ENCODE measurements around the gene GRM1.

GRM1 gene

GRCh38 chr6:146347690-146348089, 318.8 kb downstream of the GRM1 start:
- Histone ChIP-seq H3K27me3 (ENCODE audit: insufficient read depth, poor library complexity, severe bottlenecking) (no peaks in the 10 kb centered on the region), H3K4me1 (ENCODE audit: insufficient read depth, poor library complexity, severe bottlenecking) (no peaks in the 10 kb centered on the region), H3K9me3 (ENCODE audit: severe bottlenecking) (no peaks in the 10 kb centered on the region), H3K36me3 (ENCODE audit: low read depth) (no peaks in the 10 kb centered on the region), H3K27ac (ENCODE audit: poor library complexity, severe bottlenecking) (no peak overlapping the region), H3K4me3 (ENCODE audit: severe bottlenecking) (no peak overlapping the region)
- TF ChIP-seq CTCF (IDR thresholded peaks at IDR 0.05; ENCODE audit: poor library complexity, severe bottlenecking): no peak
- DNase-seq (ENCODE audit: low spot score): no peak
- ATAC-seq (ENCODE audit: low read depth): no peak

- Histone ChIP-seq H3K9me3 (ENCODE audit: severe bottlenecking) (no peaks in the 10 kb centered on the region), H3K27ac (ENCODE audit: poor library complexity, severe bottlenecking) (no peak overlapping the region), H3K4me3 (ENCODE audit: severe bottlenecking) (no peak overlapping the region), H3K36me3 (ENCODE audit: low read depth) (no peaks in the 10 kb centered on the region), H3K27me3 (ENCODE audit: insufficient read depth, poor library complexity, severe bottlenecking) (no peaks in the 10 kb centered on the region), H3K4me1 (ENCODE audit: insufficient read depth, poor library complexity, severe bottlenecking) (no peaks in the 10 kb centered on the region)
- DNase-seq (ENCODE audit: low spot score) (no peak), ATAC-seq (ENCODE audit: low read depth) (no peak)
- no peak for TF ChIP-seq CTCF (IDR thresholded peaks at IDR 0.05; ENCODE audit: poor library complexity, severe bottlenecking)
Measured at GRCh38 chr6:146351018-146351417, 322.2 kb downstream of the GRM1 start.

DNA sequence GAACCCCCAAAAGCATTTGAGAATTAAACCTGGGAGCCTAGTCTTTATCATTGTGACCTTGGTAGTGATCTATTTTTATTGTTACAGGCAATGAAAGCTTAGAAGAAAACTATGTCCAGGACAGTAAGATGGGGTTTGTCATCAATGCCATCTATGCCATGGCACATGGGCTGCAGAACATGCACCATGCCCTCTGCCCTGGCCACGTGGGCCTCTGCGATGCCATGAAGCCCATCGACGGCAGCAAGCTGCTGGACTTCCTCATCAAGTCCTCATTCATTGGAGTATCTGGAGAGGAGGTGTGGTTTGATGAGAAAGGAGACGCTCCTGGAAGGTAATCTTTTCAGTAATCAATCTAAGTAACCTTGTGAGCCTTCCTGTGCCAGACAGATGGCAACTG, 323.3 kb downstream of the GRM1 start:
- TF ChIP-seq CTCF (IDR thresholded peaks at IDR 0.05; ENCODE audit: poor library complexity, severe bottlenecking): no peak
- no peak overlapping the region for H3K4me3 ChIP-seq (ENCODE audit: severe bottlenecking)
- DNase-seq (ENCODE audit: low spot score) (no peak), ATAC-seq (ENCODE audit: low read depth) (no peak)
- no peaks in the 10 kb centered on the region for H3K9me3 ChIP-seq (ENCODE audit: severe bottlenecking)
- no peak overlapping the region for H3K27ac ChIP-seq (ENCODE audit: poor library complexity, severe bottlenecking)
- H3K36me3 ChIP-seq (ENCODE audit: low read depth): no peaks in the 10 kb centered on the region
- no peaks in the 10 kb centered on the region for H3K27me3 ChIP-seq (ENCODE audit: insufficient read depth, poor library complexity, severe bottlenecking)
- peaks cover 5% of the 10 kb centered on the region for H3K4me1 ChIP-seq (ENCODE audit: insufficient read depth, poor library complexity, severe bottlenecking)

DNA sequence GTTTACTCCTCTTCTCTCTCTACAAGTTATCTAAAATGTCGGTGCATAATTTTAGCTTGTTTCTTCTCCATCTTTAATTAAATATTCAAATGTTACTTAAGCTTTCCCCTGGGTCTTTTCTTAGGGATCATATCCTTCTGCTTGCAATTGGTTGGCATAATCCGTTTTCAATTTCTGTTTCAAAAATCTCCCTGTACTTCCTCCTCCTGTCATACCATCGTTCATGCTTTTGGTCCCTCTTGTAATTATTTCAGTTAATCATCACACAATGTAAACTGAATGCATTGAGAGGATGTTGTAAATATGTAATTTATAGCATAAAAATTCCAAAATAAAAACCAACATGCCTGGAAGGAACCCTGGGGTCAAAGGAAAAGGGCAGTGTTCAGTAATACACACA, 325.6 kb downstream of the GRM1 start:
- Histone ChIP-seq H3K9me3 (ENCODE audit: severe bottlenecking) (no peaks in the 10 kb centered on the region), H3K4me1 (ENCODE audit: insufficient read depth, poor library complexity, severe bottlenecking) (peaks cover 19% of the 10 kb centered on the region), H3K27ac (ENCODE audit: poor library complexity, severe bottlenecking) (no peak overlapping the region), H3K27me3 (ENCODE audit: insufficient read depth, poor library complexity, severe bottlenecking) (no peaks in the 10 kb centered on the region), H3K4me3 (ENCODE audit: severe bottlenecking) (no peak overlapping the region), H3K36me3 (ENCODE audit: low read depth) (no peaks in the 10 kb centered on the region)
- DNase-seq (ENCODE audit: low spot score) (no peak), ATAC-seq (ENCODE audit: low read depth) (no peak)
- TF ChIP-seq CTCF (IDR thresholded peaks at IDR 0.05; ENCODE audit: poor library complexity, severe bottlenecking): no peak

DNA sequence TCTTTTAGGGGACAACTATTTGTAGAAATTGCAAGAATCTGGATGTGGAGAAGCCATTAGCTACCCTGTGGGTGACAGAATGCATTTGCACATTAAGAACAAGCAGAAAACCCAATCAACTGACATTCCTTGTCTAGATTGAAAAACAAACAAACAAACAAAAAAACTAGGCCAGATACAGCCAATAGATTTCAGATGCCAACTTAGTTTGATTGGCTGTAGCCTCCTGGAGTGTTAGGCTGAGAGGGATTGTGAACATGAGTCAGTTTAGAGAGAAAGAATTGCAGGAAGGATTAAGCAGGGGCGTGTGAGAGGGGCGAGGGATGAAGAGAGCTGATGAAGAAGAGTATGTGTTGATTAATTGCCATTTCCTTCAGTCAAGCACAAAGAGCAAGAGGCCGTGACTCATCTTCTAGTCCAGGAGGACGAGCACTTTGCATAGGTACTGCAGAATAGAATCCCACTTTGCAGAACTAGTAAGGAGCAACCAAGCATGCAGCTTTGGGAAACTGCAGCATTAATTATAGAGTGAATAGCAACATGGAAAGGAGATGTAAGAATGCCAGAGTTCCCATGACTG, 326.7 kb downstream of the GRM1 start:
- ATAC-seq (ENCODE audit: low read depth) (no peak), DNase-seq (ENCODE audit: low spot score) (no peak)
- H3K36me3 ChIP-seq (ENCODE audit: low read depth): no peaks in the 10 kb centered on the region
- H3K4me1 ChIP-seq (ENCODE audit: insufficient read depth, poor library complexity, severe bottlenecking): peaks cover 19% of the 10 kb centered on the region
- H3K9me3 ChIP-seq (ENCODE audit: severe bottlenecking): no peaks in the 10 kb centered on the region
- H3K27ac ChIP-seq (ENCODE audit: poor library complexity, severe bottlenecking): no peak overlapping the region
- H3K4me3 ChIP-seq (ENCODE audit: severe bottlenecking): no peak overlapping the region
- H3K27me3 ChIP-seq (ENCODE audit: insufficient read depth, poor library complexity, severe bottlenecking): no peaks in the 10 kb centered on the region
- no peak for TF ChIP-seq CTCF (IDR thresholded peaks at IDR 0.05; ENCODE audit: poor library complexity, severe bottlenecking)

All from RWPE2 (cell line).